Neural cell (in vitro differentiated cells): ENCODE data around the gene GRSF1.

Experiments
- EP300 ChIP-seq: fragments of 450-650 bp; conservative IDR thresholded peaks from 2 replicates; pipeline ENCODE4 v1.6.1; 2014; ENCODE audit warnings: antibody characterized with exemption, mild to moderate bottlenecking, moderate library complexity; ENCODE audit not compliant: poor library complexity, severe bottlenecking
- EZH2 ChIP-seq: fragments of 200-600, 300-800 bp; shearing (Covaris generic), sonication (generic); IDR thresholded peaks from 2 replicates; pipeline ENCODE4 v1.6.1; 2014; ENCODE audit warnings: antibody characterized with exemption, low read length, borderline replicate concordance, mild to moderate bottlenecking; ENCODE audit not compliant: insufficient read depth, poor library complexity, severe bottlenecking
- MXI1 ChIP-seq: fragments of 450-650 bp; conservative IDR thresholded peaks from 2 replicates; pipeline ENCODE4 v1.6.1; 2014; ENCODE audit warnings: antibody characterized with exemption, mild to moderate bottlenecking; ENCODE audit not compliant: poor library complexity, severe bottlenecking
- POLR2AphosphoS5 ChIP-seq: IDR thresholded peaks from 2 replicates; pipeline ENCODE4 v1.6.1; 2012
- RAD21 ChIP-seq: fragments of 450-650 bp; conservative IDR thresholded peaks from 2 replicates; pipeline ENCODE4 v1.6.1; 2014; ENCODE audit warnings: antibody characterized with exemption, mild to moderate bottlenecking, moderate library complexity
- REST ChIP-seq: IDR thresholded peaks from 2 replicates; pipeline ENCODE4 v1.6.1; 2012; ENCODE audit warnings: borderline replicate concordance
- SMC3 ChIP-seq: fragments of 450-650 bp; conservative IDR thresholded peaks from 2 replicates; pipeline ENCODE4 v1.6.1; 2014; ENCODE audit warnings: antibody characterized with exemption, mild to moderate bottlenecking, moderate library complexity; ENCODE audit not compliant: poor library complexity
- TAF1 ChIP-seq: IDR thresholded peaks from 2 replicates; pipeline ENCODE4 v1.6.1; 2012; ENCODE audit warnings: low read depth
- TF ChIP-seq, protein P1 (sequence below): fragments of 450-650 bp; IDR thresholded peaks from 2 replicates; pipeline ENCODE4 v1.5.1; 2014; ENCODE audit warnings: antibody characterized with exemption, mild to moderate bottlenecking, moderate library complexity; ENCODE audit not compliant: poor library complexity, severe bottlenecking

DNA sequence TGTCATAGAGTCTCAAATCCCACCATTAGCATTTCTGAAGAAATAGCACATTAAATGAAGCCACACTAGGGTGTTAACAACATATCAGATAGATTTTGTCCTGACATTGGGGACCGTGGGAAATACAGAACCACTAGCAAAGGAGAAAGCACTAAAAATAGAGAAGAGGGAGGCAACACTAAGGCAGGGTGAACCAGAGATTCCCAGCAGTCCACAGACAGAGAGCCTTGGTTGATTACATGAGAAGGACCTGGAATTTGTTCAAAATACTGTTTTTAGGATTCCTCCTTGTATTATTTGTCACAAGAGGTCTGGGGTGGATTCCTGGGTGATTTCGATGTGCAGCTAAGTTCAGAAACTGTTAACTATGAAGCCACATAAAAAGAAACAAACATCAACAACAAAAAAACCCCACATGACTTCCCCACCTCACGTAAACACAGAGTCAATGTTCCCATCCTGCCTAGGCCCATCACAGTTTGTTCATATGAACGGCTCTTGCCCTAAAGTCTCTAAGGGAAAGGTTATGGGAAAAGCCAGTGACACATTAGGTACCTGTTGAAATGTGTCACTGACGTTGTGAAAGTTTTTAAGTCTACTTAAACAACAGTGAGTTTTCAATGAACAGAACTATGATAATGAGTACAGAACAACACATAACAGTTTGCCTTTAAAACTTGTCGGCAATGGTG lies 23.6 kb upstream of the GRSF1 start:
- TF ChIP-seq, protein P1, sequence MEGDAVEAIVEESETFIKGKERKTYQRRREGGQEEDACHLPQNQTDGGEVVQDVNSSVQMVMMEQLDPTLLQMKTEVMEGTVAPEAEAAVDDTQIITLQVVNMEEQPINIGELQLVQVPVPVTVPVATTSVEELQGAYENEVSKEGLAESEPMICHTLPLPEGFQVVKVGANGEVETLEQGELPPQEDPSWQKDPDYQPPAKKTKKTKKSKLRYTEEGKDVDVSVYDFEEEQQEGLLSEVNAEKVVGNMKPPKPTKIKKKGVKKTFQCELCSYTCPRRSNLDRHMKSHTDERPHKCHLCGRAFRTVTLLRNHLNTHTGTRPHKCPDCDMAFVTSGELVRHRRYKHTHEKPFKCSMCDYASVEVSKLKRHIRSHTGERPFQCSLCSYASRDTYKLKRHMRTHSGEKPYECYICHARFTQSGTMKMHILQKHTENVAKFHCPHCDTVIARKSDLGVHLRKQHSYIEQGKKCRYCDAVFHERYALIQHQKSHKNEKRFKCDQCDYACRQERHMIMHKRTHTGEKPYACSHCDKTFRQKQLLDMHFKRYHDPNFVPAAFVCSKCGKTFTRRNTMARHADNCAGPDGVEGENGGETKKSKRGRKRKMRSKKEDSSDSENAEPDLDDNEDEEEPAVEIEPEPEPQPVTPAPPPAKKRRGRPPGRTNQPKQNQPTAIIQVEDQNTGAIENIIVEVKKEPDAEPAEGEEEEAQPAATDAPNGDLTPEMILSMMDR: no peak
- no peak for TF ChIP-seq TAF1
- no peak for TF ChIP-seq REST
- no peak for TF ChIP-seq RAD21
- no peak for TF ChIP-seq POLR2AphosphoS5
- no peak for TF ChIP-seq SMC3
- TF ChIP-seq EZH2: no peak
- TF ChIP-seq EP300: no peak
- TF ChIP-seq MXI1: no peak
